ENCODE measurements around the gene GNG12. TPM values are rescaled to one million over a fixed set of nuclear protein-coding genes. Genes with fewer than 3 reads are reported as not detected.

GNG12 gene
- total and polyA plus RNA-seq, 9 of the 15 experiments (the other 6 are each of a cell fraction or from before 2014, with no cell fraction given): 2.6 to 6.0 (median 4.1) TPM

- no TSS peak for BruUV-seq (replicated peaks)
- intact Hi-C loops (cut with micrococcal nuclease) (no loop called here), in situ Hi-C loops (cut with MboI) (no loop called here)
- Histone ChIP-seq H2AFZ (ENCODE audit: low read depth, low read length) (peak overlapping the region; percentile 49), H3K9me1 (ENCODE audit: control insufficient read depth, insufficient read depth, low read length) (no peaks in the 10 kb centered on the region), H3K36me3 (ENCODE audit: control insufficient read depth, insufficient read depth, low read length) (no peaks in the 10 kb centered on the region), H3K9ac (ENCODE audit: insufficient read depth in 1 of 2, low read depth in 2 of 2, low read length in 2 of 2) (no peak overlapping the region), H3K4me3 (no peak overlapping the region), H3K27ac (ENCODE audit: extremely low read depth, low read depth, low read length) (no peak overlapping the region), H3K27me3 (ENCODE audit: control insufficient read depth in 2 of 2, insufficient read depth in 2 of 2, low read length in 2 of 2) (no peaks in the 10 kb centered on the region), H3K4me2 (ENCODE audit: insufficient read depth, low read length) (no peak overlapping the region), H3K4me1 (replicated peaks in 1 of 2; ENCODE audit: control insufficient read depth in 2 of 2, insufficient read depth in 2 of 2, low read length in 2 of 2) (peaks cover 0 to under 1% of the 10 kb centered on the region in 2 experiments; a peak in 2 of 5 replicates), H3K9me3 (replicated peaks; ENCODE audit: control insufficient read depth, insufficient read depth, low read depth, low read length) (no peaks in the 10 kb centered on the region), H3K79me2 (ENCODE audit: control insufficient read depth, insufficient read depth, low read length) (no peaks in the 10 kb centered on the region), H4K20me1 (replicated peaks; ENCODE audit: control insufficient read depth, insufficient read depth, low read length) (no peaks in the 10 kb centered on the region)
- DNase-seq (ENCODE audit: extremely low read depth in 1 of 4, low spot score in 3 of 4): peak in 1 of 4 experiments; percentile 18
- peak; percentile 64 for FAIRE-seq
- 15% methylated on average over 2 of the region's 2 CpGs for WGBS (ENCODE audit: insufficient coverage, low coverage, missing lambda C conversion rate)
- ChIA-PET POLR2A (interaction anchor here (0.6 to 0.9 kb wide), 2 partner anchors 34 to 118 kb away, joined by 3 read pairs; no protein-coding TSS in a partner anchor), CTCF (ENCODE audit: low intra/inter-chr PET ratio) (no interaction called here)
- ATAC-seq: peak; percentile 72
- no peak for TF ChIP-seq XRCC4 (IDR thresholded peaks at IDR 0.05; ENCODE audit: extremely low read depth, insufficient read depth, insufficient read length)
- TF ChIP-seq PRPF4 (IDR thresholded peaks at IDR 0.05; ENCODE audit: insufficient read depth, low read depth, low read length, poor library complexity, severe bottlenecking): no peak
- no peak for TF ChIP-seq RB1 (IDR thresholded peaks at IDR 0.05; ENCODE audit: low read depth)
- no peak for TF ChIP-seq ZNF778 (CRISPR knock-in tag; IDR thresholded peaks at IDR 0.05)
- no peak for TF ChIP-seq LEF1 (IDR thresholded peaks at IDR 0.05)
- no peak for TF ChIP-seq ZFP1 (CRISPR knock-in tag; IDR thresholded peaks at IDR 0.05)
- no peak for TF ChIP-seq POLR2AphosphoS5 (IDR thresholded peaks at IDR 0.05; ENCODE audit: control insufficient read depth, insufficient read depth, low read depth, low read length)
- no peak for TF ChIP-seq IFI16 (CRISPR knock-in tag; IDR thresholded peaks at IDR 0.05)
- no peak for TF ChIP-seq COPS2 (conservative IDR thresholded peaks at IDR 0.05)
- TF ChIP-seq FOSL1 (tag; conservative IDR thresholded peaks at IDR 0.05): peak; percentile 50; the same call in 1 of the 2 replicates
- no peak for TF ChIP-seq MTA2 (IDR thresholded peaks at IDR 0.05; ENCODE audit: low read depth)
- TF ChIP-seq RFX1 (IDR thresholded peaks at IDR 0.05): no peak
- no peak for TF ChIP-seq ZNF507 (tag; conservative IDR thresholded peaks at IDR 0.05)
- TF ChIP-seq ZBTB17 (CRISPR knock-in tag; IDR thresholded peaks at IDR 0.05): no peak
- no peak for TF ChIP-seq THAP12 (CRISPR knock-in tag; IDR thresholded peaks at IDR 0.05)
- TF ChIP-seq YBX1 (IDR thresholded peaks at IDR 0.05): no peak
- no peak for TF ChIP-seq ZNF347 (CRISPR knock-in tag; IDR thresholded peaks at IDR 0.05; ENCODE audit: low read depth)
- no peak for TF ChIP-seq ZBTB33 (CRISPR knock-in tag; IDR thresholded peaks at IDR 0.05)
- TF ChIP-seq PHB (CRISPR knock-in tag; IDR thresholded peaks at IDR 0.05): no peak
- TF ChIP-seq TRIM24 (IDR thresholded peaks at IDR 0.05): no peak
- no peak for TF ChIP-seq MCM3 (IDR thresholded peaks at IDR 0.05)
- no peak for TF ChIP-seq NCOA6 (IDR thresholded peaks at IDR 0.05)
Observed at GRCh38 chr1:67652800-67653199, 180.5 kb downstream of the GNG12 start.

All from K562 (cell line).